ENCODE measurements around the gene NOS2.

The NOS2 gene

GRCh38 chr17:27818401-27819105 lies 18.2 kb upstream of the NOS2 start:
- no peak for DNase-seq

- DNase-seq: no peak
These were observed 17.4 kb upstream of the NOS2 start for GRCh38 chr17:27817731-27818130.

GRCh38 chr17:27816946-27817345 lies 16.6 kb upstream of the NOS2 start:
- DNase-seq: no peak

GRCh38 chr17:27811961-27812360 lies 11.6 kb upstream of the NOS2 start:
- no peak for DNase-seq

- no peak for DNase-seq
These were observed 10.7 kb upstream of the NOS2 start for GRCh38 chr17:27810902-27811557.

GRCh38 chr17:27810211-27810901 lies 10.0 kb upstream of the NOS2 start:
- no peak for DNase-seq

GRCh38 chr17:27809555-27809954 lies 9.2 kb upstream of the NOS2 start:
- no peak for DNase-seq

- no peak for DNase-seq
These were observed 8.3 kb upstream of the NOS2 start for GRCh38 chr17:27808628-27809027.

- DNase-seq: no peak
These were observed 7.5 kb upstream of the NOS2 start for GRCh38 chr17:27807567-27808470.

- peak; percentile 67 for DNase-seq
These were observed 5.3 kb upstream of the NOS2 start for GRCh38 chr17:27805520-27806146.

GRCh38 chr17:27804113-27804512 lies 3.8 kb upstream of the NOS2 start:
- no peak for DNase-seq

- DNase-seq: no peak
These were observed 2.8 kb upstream of the NOS2 start for GRCh38 chr17:27802962-27803680.

- DNase-seq: no peak
These were observed 1.7 kb upstream of the NOS2 start for GRCh38 chr17:27802033-27802432.

GRCh38 chr17:27798376-27798775 lies 2.0 kb downstream of the NOS2 start:
- DNase-seq: no peak

- no peak for DNase-seq
These were observed 2.8 kb downstream of the NOS2 start for GRCh38 chr17:27797390-27798091.

- no peak for DNase-seq
These were observed 6.3 kb downstream of the NOS2 start for GRCh38 chr17:27793906-27794569.

- DNase-seq: no peak
These were observed 7.0 kb downstream of the NOS2 start for GRCh38 chr17:27793168-27793905.

GRCh38 chr17:27792095-27792494 lies 8.2 kb downstream of the NOS2 start:
- no peak for DNase-seq

GRCh38 chr17:27788919-27789318 lies 11.4 kb downstream of the NOS2 start:
- no peak for DNase-seq
